Measurements from ENCODE around the gene ZNRF3. TPM values are rescaled to one million over a fixed set of nuclear protein-coding genes. Genes with fewer than 3 reads are reported as not detected.
A peak's percentile ranks its signal among the peaks of the same experiment; 100 is the strongest.
"Not testable (repeated sequence)": the region's sequence is repeated elsewhere in the genome, so short reads cannot be mapped to it uniquely, and the experiment has no call there.

The ZNRF3 gene
- total RNA-seq, 4 donors from 2014 or later, result 10.4 to 18.0 (median 14.2) TPM

DNA sequence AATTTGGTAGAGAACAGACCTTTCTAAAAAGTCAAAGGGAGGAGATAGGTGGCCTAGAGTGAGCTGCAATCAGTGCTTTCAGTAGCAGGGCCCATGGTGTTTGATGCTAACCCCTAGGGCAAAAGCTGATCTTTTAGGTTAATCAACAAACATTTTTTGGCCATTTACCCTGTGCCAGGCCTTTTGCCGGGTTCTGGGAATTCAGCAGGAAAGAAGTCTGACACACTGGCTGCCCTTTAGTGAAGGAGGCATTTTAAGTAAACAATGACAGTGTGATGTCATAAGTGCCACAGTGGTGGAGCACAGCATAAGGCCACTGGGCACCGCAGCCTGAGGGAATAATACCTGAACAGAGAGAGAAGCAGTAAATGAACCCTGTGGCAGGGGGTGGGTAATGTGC is 149.2 kb downstream of the ZNRF3 start:
- TF ChIP-seq, protein P1, sequence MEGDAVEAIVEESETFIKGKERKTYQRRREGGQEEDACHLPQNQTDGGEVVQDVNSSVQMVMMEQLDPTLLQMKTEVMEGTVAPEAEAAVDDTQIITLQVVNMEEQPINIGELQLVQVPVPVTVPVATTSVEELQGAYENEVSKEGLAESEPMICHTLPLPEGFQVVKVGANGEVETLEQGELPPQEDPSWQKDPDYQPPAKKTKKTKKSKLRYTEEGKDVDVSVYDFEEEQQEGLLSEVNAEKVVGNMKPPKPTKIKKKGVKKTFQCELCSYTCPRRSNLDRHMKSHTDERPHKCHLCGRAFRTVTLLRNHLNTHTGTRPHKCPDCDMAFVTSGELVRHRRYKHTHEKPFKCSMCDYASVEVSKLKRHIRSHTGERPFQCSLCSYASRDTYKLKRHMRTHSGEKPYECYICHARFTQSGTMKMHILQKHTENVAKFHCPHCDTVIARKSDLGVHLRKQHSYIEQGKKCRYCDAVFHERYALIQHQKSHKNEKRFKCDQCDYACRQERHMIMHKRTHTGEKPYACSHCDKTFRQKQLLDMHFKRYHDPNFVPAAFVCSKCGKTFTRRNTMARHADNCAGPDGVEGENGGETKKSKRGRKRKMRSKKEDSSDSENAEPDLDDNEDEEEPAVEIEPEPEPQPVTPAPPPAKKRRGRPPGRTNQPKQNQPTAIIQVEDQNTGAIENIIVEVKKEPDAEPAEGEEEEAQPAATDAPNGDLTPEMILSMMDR (IDR thresholded peaks at IDR 0.05), result no peak
- peak in 1 of 2 donors; percentile 40 for TF ChIP-seq POLR2A (IDR thresholded peaks at IDR 0.05)
- peaks cover 29 to 44% of the 10 kb centered on the region in 2 donors for H3K4me1 ChIP-seq
- H3K27me3 ChIP-seq, result no peaks in the 10 kb centered on the region
- H3K27ac ChIP-seq, result peak overlapping the region; percentile 88 to 96 (median 90)
- intact Hi-C loops (cut with DNase I), result loop anchor here (10.0 kb wide), 1 partner anchor 118 kb away; no protein-coding TSS in a partner anchor
- H3K9me3 ChIP-seq, result no peaks in the 10 kb centered on the region
- DNase-seq, result peak; percentile 68 to 70
- no peaks in the 10 kb centered on the region for H3K36me3 ChIP-seq
- WGBS, 2 donors, result 23 to 25% methylated on average over 2 of the region's 2 CpGs
- H3K4me3 ChIP-seq (replicated peaks in 1 of 3), result no peak overlapping the region

DNA sequence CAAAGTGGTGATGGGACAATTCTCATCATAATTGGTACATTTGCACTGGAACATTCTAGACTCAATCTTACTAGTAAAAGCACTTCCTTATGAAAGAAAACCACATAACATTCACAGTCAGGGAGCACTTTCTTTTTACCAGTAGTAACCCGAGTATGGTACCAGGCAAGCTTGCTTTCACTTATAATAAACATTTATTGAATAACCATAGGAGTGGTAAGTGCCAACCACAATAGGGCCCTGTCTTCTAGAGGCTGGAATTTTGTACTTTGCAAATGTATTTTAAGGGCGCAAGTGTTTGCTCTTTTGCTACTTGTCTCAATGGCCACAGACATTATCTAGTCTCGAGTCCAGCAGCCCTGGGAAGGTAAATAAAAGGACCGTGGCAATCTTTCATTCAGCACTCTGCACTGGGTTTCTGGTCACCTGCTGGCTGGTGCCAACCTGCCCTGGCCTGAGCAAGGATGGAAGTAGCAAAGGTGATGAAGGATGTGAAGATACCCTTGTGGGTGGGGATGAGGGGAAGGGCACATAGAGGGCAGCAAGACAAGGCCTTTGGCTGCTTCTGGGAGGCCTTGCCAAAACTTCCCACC is 154.1 kb downstream of the ZNRF3 start:
- H3K27me3 ChIP-seq, result no peaks in the 10 kb centered on the region
- H3K4me1 ChIP-seq, result peaks cover 21 to 28% of the 10 kb centered on the region in 2 donors
- TF ChIP-seq POLR2A (IDR thresholded peaks at IDR 0.05), result no peak
- TF ChIP-seq, protein P1 (IDR thresholded peaks at IDR 0.05), result no peak
- 85 to 86% methylated on average over 4 of the region's 4 CpGs for WGBS, 2 donors
- no peaks in the 10 kb centered on the region for H3K9me3 ChIP-seq
- H3K27ac ChIP-seq, result no peak overlapping the region
- no peaks in the 10 kb centered on the region for H3K36me3 ChIP-seq
- intact Hi-C loops (cut with DNase I), result loop anchor here (10.0 kb wide), 1 partner anchor 123 kb away; no protein-coding TSS in a partner anchor
- DNase-seq, result no peak
- H3K4me3 ChIP-seq (replicated peaks in 1 of 3), result no peak overlapping the region

DNA sequence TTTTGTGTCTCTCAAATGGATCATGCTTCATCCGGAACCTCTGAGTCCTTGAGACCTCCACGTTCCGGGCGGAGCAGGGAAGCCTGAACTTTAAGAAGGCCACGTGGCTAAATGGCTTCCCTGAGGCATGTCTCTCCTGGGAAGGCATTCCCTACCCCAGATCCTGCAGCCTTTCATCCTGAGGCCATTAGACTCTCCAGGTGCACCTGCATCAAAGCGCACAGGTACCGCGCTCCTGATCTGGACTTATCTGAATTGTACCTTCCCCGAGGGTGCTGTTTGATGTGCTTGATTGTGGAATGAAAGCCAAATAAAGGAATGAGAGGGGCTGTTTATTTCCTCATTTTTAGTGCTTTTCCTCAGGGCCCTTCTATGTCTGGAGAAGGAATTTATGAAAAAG is 155.8 kb downstream of the ZNRF3 start:
- intact Hi-C loops (cut with DNase I), result loop anchor here (10.0 kb wide), 1 partner anchor 124 kb away; no protein-coding TSS in a partner anchor
- 90 to 91% methylated on average over 9 of the region's 9 CpGs for WGBS, 2 donors
- Histone ChIP-seq H3K27me3 (no peaks in the 10 kb centered on the region), H3K9me3 (no peaks in the 10 kb centered on the region), H3K4me1 (peaks cover 12 to 14% of the 10 kb centered on the region in 2 donors), H3K27ac (no peak overlapping the region), H3K36me3 (no peaks in the 10 kb centered on the region), H3K4me3 (replicated peaks in 1 of 3) (no peak overlapping the region)
- TF ChIP-seq POLR2A (IDR thresholded peaks at IDR 0.05), result no peak
- TF ChIP-seq, protein P1 (IDR thresholded peaks at IDR 0.05), result no peak
- no peak for DNase-seq

DNA sequence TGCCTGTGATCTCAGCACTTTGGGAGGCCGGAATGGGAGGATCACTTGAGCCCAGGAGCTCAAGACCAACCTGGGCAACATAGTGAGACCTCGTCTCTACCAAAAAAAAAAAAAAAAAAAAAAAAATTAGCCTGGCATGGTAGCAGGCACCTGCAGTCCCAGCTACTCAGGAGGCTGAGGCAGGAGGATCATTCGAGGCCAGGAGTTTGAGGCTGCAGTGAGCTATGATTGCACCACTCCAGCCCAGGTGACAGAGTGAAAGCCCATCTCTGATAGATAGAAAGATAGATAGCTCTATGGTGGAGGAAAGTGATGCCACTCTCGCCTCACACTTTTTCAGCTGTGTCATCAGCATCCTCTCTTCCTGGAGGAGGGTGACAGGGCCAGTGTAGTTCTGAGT is 156.3 kb downstream of the ZNRF3 start:
- H3K27ac ChIP-seq; H3K9me3 ChIP-seq; DNase-seq; H3K4me3 ChIP-seq (replicated peaks in 1 of 3); H3K27me3 ChIP-seq; H3K36me3 ChIP-seq: not testable (repeated sequence)
- intact Hi-C loops (cut with DNase I), result loop anchor here (2.0 to 10.0 kb wide), 4 partner anchors 125 to 995 kb away; no protein-coding TSS in a partner anchor
- peaks cover 12 to 14% of the 10 kb centered on the region in 2 donors for H3K4me1 ChIP-seq
- WGBS, 2 donors, result 89 to 90% methylated on average over 4 of the region's 4 CpGs

DNA sequence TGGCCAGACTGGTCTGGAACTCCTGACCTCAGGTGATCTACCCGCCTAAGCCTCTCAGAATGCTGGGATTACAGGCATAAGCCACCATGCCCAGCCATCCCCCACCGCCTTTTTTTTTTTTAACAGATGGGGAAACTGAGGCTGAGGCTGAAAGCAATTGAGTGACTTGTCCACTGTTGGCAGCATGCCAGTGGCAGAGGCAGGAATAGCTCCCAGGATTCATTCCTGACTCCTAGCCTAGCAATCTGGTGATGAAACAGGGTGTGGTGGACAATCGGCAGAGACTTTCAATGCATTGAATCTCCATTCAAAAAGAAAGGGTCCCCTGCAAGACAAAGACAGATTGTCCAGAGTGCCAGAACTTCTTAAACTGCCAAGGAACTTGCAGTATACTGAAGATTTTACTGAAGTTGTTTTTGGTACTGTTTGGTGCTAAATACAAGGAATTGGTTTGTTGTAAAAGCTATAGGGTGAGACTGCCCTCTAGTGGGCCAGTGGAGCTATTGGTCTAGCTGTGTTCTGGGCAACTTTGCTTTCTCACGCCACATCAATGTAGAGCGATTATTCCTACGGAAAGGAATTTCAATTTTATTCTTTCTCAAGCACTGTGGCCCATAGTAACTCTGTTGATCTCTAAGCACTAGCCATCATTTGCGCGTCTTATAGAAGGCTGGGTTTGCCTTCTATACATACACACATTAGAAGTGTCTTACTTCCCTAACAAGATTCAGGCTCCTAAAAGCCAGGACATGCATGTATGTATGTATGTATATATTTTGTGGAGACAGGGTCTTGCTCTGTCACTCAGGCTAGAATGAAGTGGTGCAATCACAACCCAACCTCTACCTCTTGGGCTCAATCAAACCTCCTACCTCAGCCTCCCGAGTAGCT is 157.3 kb downstream of the ZNRF3 start:
- no peak for TF ChIP-seq POLR2A (IDR thresholded peaks at IDR 0.05)
- TF ChIP-seq, protein P1 (IDR thresholded peaks at IDR 0.05), result peak; percentile 92 to 96 (median 94)
- H3K27me3 ChIP-seq, result no peaks in the 10 kb centered on the region
- no peak overlapping the region for H3K4me3 ChIP-seq (replicated peaks in 1 of 3)
- peak; percentile 73 to 80 for DNase-seq
- intact Hi-C loops (cut with DNase I), result loop anchor here (2.0 to 10.0 kb wide), 3 partner anchors 186 to 996 kb away; no protein-coding TSS in a partner anchor
- no peak overlapping the region for H3K27ac ChIP-seq
- no peaks in the 10 kb centered on the region for H3K9me3 ChIP-seq
- no peaks in the 10 kb centered on the region for H3K36me3 ChIP-seq
- peaks cover 12 to 14% of the 10 kb centered on the region in 2 donors for H3K4me1 ChIP-seq
- 31 to 38% methylated on average over 9 of the region's 9 CpGs for WGBS, 2 donors
